A673 (cell line): ENCODE data around the gene SFXN5. TPM values are rescaled to one million over a fixed set of nuclear protein-coding genes. Genes with fewer than 3 reads are reported as not detected.

Experiments
- BruUV-seq: library from RNA; stranded (reverse); fragments of 400-500 nt; replicated peaks from 2 replicates; lab custom pipeline; 2021; lab: Mats Ljungman, UMichigan
- CTCF ChIA-PET: fragments of 300-600 bp; sonication (Branson Sonifier 250); formaldehyde crosslinking; loops from one replicate; lab custom pipeline; 2022; ENCODE audit warnings: antibody characterized with exemption; lab: Charles Lee
- POLR2A ChIA-PET: fragments of 300-600 bp; sonication (Branson Sonifier 250); formaldehyde crosslinking; loops from one replicate; lab custom pipeline; 2022; ENCODE audit warnings: antibody characterized with exemption; ENCODE audit not compliant: low non-redundant PET; lab: Charles Lee
- DNase-seq: peaks from one replicate; pipeline ENCODE4 v3.0.0-alpha.2; 2015; ENCODE audit warnings: low spot score
- H3K27ac ChIP-seq: fragments of 200-600 bp; sonication (generic); 2 replicates; pipeline ENCODE4 v1.5.1; 2016; ENCODE audit warnings: mixed run types, low read depth, mild to moderate bottlenecking, mixed read lengths, antibody characterized with exemption, low read length; ENCODE audit not compliant: poor library complexity, severe bottlenecking
- H3K27me3 ChIP-seq: fragments of 200-600 bp; sonication (generic); replicated peaks from 2 replicates; pipeline ENCODE4 v1.6.1; 2017; ENCODE audit warnings: mixed run types, low read depth, mild to moderate bottlenecking, mixed read lengths, antibody characterized with exemption, low read length; ENCODE audit not compliant: insufficient read depth, poor library complexity
- H3K36me3 ChIP-seq: fragments of 200-600 bp; sonication (generic); 2 replicates; pipeline ENCODE4 v1.6.1; 2016; ENCODE audit warnings: mixed run types, mild to moderate bottlenecking, mixed read lengths, antibody characterized with exemption, low read length; ENCODE audit not compliant: insufficient read depth, poor library complexity, severe bottlenecking
- H3K4me1 ChIP-seq: fragments of 200-600 bp; sonication (generic); 2 replicates; pipeline ENCODE4 v1.6.1; 2017; ENCODE audit warnings: mixed run types, mild to moderate bottlenecking, mixed read lengths, antibody characterized with exemption, low read length; ENCODE audit not compliant: insufficient read depth, poor library complexity, severe bottlenecking
- H3K4me3 ChIP-seq: fragments of 200-600 bp; sonication (generic); 2 replicates; pipeline ENCODE4 v1.5.1; 2016; ENCODE audit warnings: low read depth, mixed run types, mild to moderate bottlenecking, mixed read lengths, low read length; ENCODE audit not compliant: poor library complexity, severe bottlenecking
- H3K9me3 ChIP-seq: fragments of 200-600 bp; sonication (generic); 2 replicates; pipeline ENCODE4 v1.6.1; 2016; ENCODE audit warnings: mixed run types, low read depth, mild to moderate bottlenecking, mixed read lengths, antibody characterized with exemption, low read length; ENCODE audit not compliant: poor library complexity, severe bottlenecking
- CTCF ChIP-seq: fragments of 300-800, 200-600 bp; sonication (generic); conservative IDR thresholded peaks from 2 replicates; pipeline ENCODE4 v1.5.1; 2017; ENCODE audit warnings: low read depth, mild to moderate bottlenecking, antibody characterized with exemption, low read length, moderate library complexity, mixed read lengths
- EZH2 ChIP-seq: fragments of 200-600 bp; sonication (generic); IDR thresholded peaks from 2 replicates; pipeline ENCODE4 v1.6.1; 2017; ENCODE audit warnings: borderline replicate concordance, low read depth, mild to moderate bottlenecking, mixed read lengths, antibody characterized with exemption, low read length; ENCODE audit not compliant: poor library complexity, severe bottlenecking
- intact Hi-C: fragments of 100-400 bp; cut with micrococcal nuclease; formaldehyde crosslinking; loops from one replicate; pipeline ENCODE4 v1.10.0; 2022; ENCODE audit not compliant: unreplicated experiment
- total RNA-seq: library from RNA; stranded (reverse); gene quantifications from 2 replicates; pipeline ENCODE4 v1.2.3, GENCODE V29; 2021

SFXN5 gene
- total RNA-seq, 1 experiment from 2014 or later: 23.1 TPM

- no peak overlapping the region for H3K4me3 ChIP-seq
- POLR2A ChIA-PET: no interaction called here
- TF ChIP-seq EZH2 (no peak), CTCF (no peak)
- no TSS peak for BruUV-seq
- no peaks in the 10 kb centered on the region for H3K4me1 ChIP-seq
- H3K36me3 ChIP-seq: no peaks in the 10 kb centered on the region
- H3K27me3 ChIP-seq: no peaks in the 10 kb centered on the region
- CTCF ChIA-PET: interaction anchor here (0.6 to 0.7 kb wide), 3 partner anchors 31 to 294 kb away, joined by 3 to 5 read pairs (median 4); no protein-coding TSS in a partner anchor
- no peaks in the 10 kb centered on the region for H3K9me3 ChIP-seq
- intact Hi-C loops: no loop called here
- H3K27ac ChIP-seq: no peak overlapping the region
- no peak for DNase-seq
Observed at GRCh38 chr2:72996117-72996502, 75.4 kb downstream of the SFXN5 start.

- no peak for DNase-seq
- intact Hi-C loops: loop anchor here (2.0 kb wide), 1 partner anchor 167 kb away; no protein-coding TSS in a partner anchor
- ChIA-PET CTCF (interaction anchor here (0.6 to 0.7 kb wide), 2 partner anchors 182 to 295 kb away, joined by 4 to 5 read pairs; no protein-coding TSS in a partner anchor), POLR2A (no interaction called here)
- Histone ChIP-seq H3K4me1 (no peaks in the 10 kb centered on the region), H3K36me3 (no peaks in the 10 kb centered on the region), H3K4me3 (no peak overlapping the region), H3K9me3 (no peaks in the 10 kb centered on the region), H3K27ac (no peak overlapping the region), H3K27me3 (no peaks in the 10 kb centered on the region)
- no TSS peak for BruUV-seq
- TF ChIP-seq CTCF: no peak
- no peak for TF ChIP-seq EZH2
Observed at GRCh38 chr2:72995430-72996116, 75.9 kb downstream of the SFXN5 start.

DNA sequence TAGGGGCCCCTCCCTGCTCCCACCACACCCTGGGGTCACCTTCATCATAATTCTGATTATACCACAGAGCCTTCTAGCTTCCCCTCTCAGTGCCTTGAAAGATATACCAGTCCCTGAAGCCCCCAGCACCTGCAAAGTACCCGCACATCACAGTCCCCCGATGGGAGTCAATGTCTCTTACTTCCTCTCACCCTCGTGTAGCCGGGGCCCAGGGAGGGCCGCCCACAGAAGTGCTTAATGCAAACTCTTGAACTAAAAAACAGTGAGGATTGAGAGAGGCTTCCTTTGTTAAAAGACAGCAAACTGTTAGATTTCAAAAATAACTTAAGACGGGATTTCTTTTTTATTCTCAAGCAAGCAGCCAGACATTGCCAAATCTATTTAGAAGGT is 76.5 kb downstream of the SFXN5 start:
- ChIA-PET POLR2A (no interaction called here), CTCF (no interaction called here)
- H3K4me3 ChIP-seq: no peak overlapping the region
- no peaks in the 10 kb centered on the region for H3K27me3 ChIP-seq
- no TSS peak for BruUV-seq
- no peak for TF ChIP-seq EZH2
- TF ChIP-seq CTCF: no peak
- H3K4me1 ChIP-seq: no peaks in the 10 kb centered on the region
- no peak for DNase-seq
- H3K36me3 ChIP-seq: no peaks in the 10 kb centered on the region
- no peaks in the 10 kb centered on the region for H3K9me3 ChIP-seq
- intact Hi-C loops: loop anchor here (2.0 kb wide), 1 partner anchor 168 kb away; no protein-coding TSS in a partner anchor
- no peak overlapping the region for H3K27ac ChIP-seq
